SK-N-SH treated with all-trans-retinoic acid at 6 μM for 48 hours (cell line): ENCODE data around the gene ZNF791.

ENCODE experiments used
- ATAC-seq: fragments of 200-7000 bp; cut with Tn5 transposase; 3 replicates; pipeline ENCODE4 v1.9.1; 2020; ENCODE audit warnings: mild to moderate bottlenecking, moderate library complexity
- ARNTL ChIP-seq: fragments of 450-650 bp; formaldehyde crosslinking; IDR thresholded peaks from 2 replicates; pipeline ENCODE4 v1.5.0; 2020; ENCODE audit warnings: low read depth, mild to moderate bottlenecking, moderate library complexity, borderline replicate concordance
- CSDC2 ChIP-seq: fragments of 250-450 bp; sonication (Bioruptor Pico); IDR thresholded peaks from 2 replicates; pipeline ENCODE4 v1.5.0; 2020; ENCODE audit warnings: mild to moderate bottlenecking, moderate library complexity
- ESRRG ChIP-seq: fragments of 250-450 bp; sonication (Bioruptor Pico); IDR thresholded peaks from 2 replicates; pipeline ENCODE4 v1.6.1; 2021; ENCODE audit warnings: mild to moderate bottlenecking
- GLIS3 ChIP-seq: fragments of 250-450 bp; sonication (Bioruptor Pico); IDR thresholded peaks from 2 replicates; pipeline ENCODE4 v1.5.0; 2020; ENCODE audit warnings: mild to moderate bottlenecking, moderate library complexity
- ISL1 ChIP-seq: fragments of 250-450 bp; sonication (Bioruptor Pico); IDR thresholded peaks from 2 replicates; pipeline ENCODE4 v2.1.2; 2022; ENCODE audit warnings: mild to moderate bottlenecking, moderate library complexity
- OSR1 ChIP-seq: fragments of 250-450 bp; sonication (Bioruptor Pico); IDR thresholded peaks from 2 replicates; pipeline ENCODE4 v1.8.0; 2022; ENCODE audit warnings: moderate library complexity, mild to moderate bottlenecking, inconsistent platforms
- POU6F1 ChIP-seq: fragments of 250-450 bp; sonication (Bioruptor Pico); IDR thresholded peaks from 2 replicates; pipeline ENCODE4 v1.8.0; 2021; ENCODE audit warnings: low read depth, mild to moderate bottlenecking, moderate library complexity, borderline replicate concordance
- SNAI2 ChIP-seq: fragments of 250-450 bp; sonication (Bioruptor Pico); IDR thresholded peaks from 2 replicates; pipeline ENCODE4 v1.5.0; 2020; ENCODE audit warnings: mild to moderate bottlenecking, moderate library complexity
- TCF4 ChIP-seq: fragments of 250-450 bp; sonication (Bioruptor Pico); IDR thresholded peaks from 2 replicates; pipeline ENCODE4 v1.8.0; 2021; ENCODE audit warnings: mild to moderate bottlenecking, moderate library complexity, borderline replicate concordance
- TOX ChIP-seq: fragments of 250-450 bp; sonication (Bioruptor Pico); IDR thresholded peaks from 2 replicates; pipeline ENCODE4 v1.8.0; 2021; ENCODE audit warnings: mild to moderate bottlenecking, moderate library complexity, borderline replicate concordance
- ZC3H10 ChIP-seq: fragments of 250-450 bp; sonication (Bioruptor Pico); IDR thresholded peaks from 2 replicates; pipeline ENCODE4 v1.5.1; 2021; ENCODE audit warnings: mild to moderate bottlenecking, moderate library complexity
- ZFP3 ChIP-seq: fragments of 250-450 bp; sonication (Bioruptor Pico); IDR thresholded peaks from 2 replicates; pipeline ENCODE4 v1.5.0; 2020; ENCODE audit warnings: mild to moderate bottlenecking, moderate library complexity
- ZFP30 ChIP-seq: fragments of 450-650 bp; formaldehyde crosslinking; IDR thresholded peaks from 2 replicates; pipeline ENCODE4 v1.5.0; 2022; ENCODE audit warnings: mild to moderate bottlenecking, moderate library complexity
- ZNF565 ChIP-seq: fragments of 450-650 bp; formaldehyde crosslinking; conservative IDR thresholded peaks from 2 replicates; pipeline ENCODE4 v1.5.0; 2020; ENCODE audit warnings: low read depth, mild to moderate bottlenecking, moderate library complexity
- ZNF70 ChIP-seq: fragments of 450-650 bp; formaldehyde crosslinking; IDR thresholded peaks from 2 replicates; pipeline ENCODE4 v1.5.0; 2020; ENCODE audit warnings: mild to moderate bottlenecking, moderate library complexity
- ZNF8 ChIP-seq: fragments of 450-650 bp; formaldehyde crosslinking; IDR thresholded peaks from 2 replicates; pipeline ENCODE4 v1.5.0; 2020; ENCODE audit warnings: mild to moderate bottlenecking, moderate library complexity
- TF ChIP-seq, protein P1 (sequence below): fragments of 250-450 bp; sonication (Bioruptor Pico); IDR thresholded peaks from 2 replicates; pipeline ENCODE4 v1.5.1; 2021; ENCODE audit warnings: mild to moderate bottlenecking, moderate library complexity
- TF ChIP-seq, protein P2 (sequence below): fragments of 250-450 bp; sonication (Bioruptor Pico); IDR thresholded peaks from 2 replicates; pipeline ENCODE4 v1.5.0; 2020; ENCODE audit warnings: mild to moderate bottlenecking, moderate library complexity
- TF ChIP-seq, protein P3 (sequence below): fragments of 250-450 bp; sonication (Bioruptor Pico); IDR thresholded peaks from 2 replicates; pipeline ENCODE4 v1.5.1; 2020; ENCODE audit warnings: low read depth, mild to moderate bottlenecking, moderate library complexity
- TF ChIP-seq, protein P4 (sequence below): fragments of 250-450 bp; sonication (Bioruptor Pico); IDR thresholded peaks from 2 replicates; pipeline ENCODE4 v1.8.0; 2020; ENCODE audit warnings: mild to moderate bottlenecking, moderate library complexity, borderline replicate concordance

ZNF791 gene

GRCh38 chr19:12667731-12668302, 57.1 kb downstream of the ZNF791 start:
- ATAC-seq, result no peak
- TF ChIP-seq ZFP3 (CRISPR knock-in tag) (no peak), CSDC2 (CRISPR knock-in tag) (no peak), ARNTL (CRISPR knock-in tag) (no peak), ZC3H10 (CRISPR knock-in tag) (no peak)

GRCh38 chr19:12668346-12668745, 57.6 kb downstream of the ZNF791 start:
- TF ChIP-seq CSDC2 (CRISPR knock-in tag), result no peak
- TF ChIP-seq, protein P1, sequence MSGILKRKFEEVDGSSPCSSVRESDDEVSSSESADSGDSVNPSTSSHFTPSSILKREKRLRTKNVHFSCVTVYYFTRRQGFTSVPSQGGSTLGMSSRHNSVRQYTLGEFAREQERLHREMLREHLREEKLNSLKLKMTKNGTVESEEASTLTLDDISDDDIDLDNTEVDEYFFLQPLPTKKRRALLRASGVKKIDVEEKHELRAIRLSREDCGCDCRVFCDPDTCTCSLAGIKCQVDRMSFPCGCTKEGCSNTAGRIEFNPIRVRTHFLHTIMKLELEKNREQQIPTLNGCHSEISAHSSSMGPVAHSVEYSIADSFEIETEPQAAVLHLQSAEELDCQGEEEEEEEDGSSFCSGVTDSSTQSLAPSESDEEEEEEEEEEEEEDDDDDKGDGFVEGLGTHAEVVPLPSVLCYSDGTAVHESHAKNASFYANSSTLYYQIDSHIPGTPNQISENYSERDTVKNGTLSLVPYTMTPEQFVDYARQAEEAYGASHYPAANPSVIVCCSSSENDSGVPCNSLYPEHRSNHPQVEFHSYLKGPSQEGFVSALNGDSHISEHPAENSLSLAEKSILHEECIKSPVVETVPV (CRISPR knock-in tag), result no peak
- no peak for TF ChIP-seq ISL1 (CRISPR knock-in tag)
- TF ChIP-seq TCF4, result no peak
- no peak for TF ChIP-seq POU6F1
- no peak for TF ChIP-seq SNAI2
- TF ChIP-seq GLIS3 (CRISPR knock-in tag), result no peak
- TF ChIP-seq, protein P2, sequence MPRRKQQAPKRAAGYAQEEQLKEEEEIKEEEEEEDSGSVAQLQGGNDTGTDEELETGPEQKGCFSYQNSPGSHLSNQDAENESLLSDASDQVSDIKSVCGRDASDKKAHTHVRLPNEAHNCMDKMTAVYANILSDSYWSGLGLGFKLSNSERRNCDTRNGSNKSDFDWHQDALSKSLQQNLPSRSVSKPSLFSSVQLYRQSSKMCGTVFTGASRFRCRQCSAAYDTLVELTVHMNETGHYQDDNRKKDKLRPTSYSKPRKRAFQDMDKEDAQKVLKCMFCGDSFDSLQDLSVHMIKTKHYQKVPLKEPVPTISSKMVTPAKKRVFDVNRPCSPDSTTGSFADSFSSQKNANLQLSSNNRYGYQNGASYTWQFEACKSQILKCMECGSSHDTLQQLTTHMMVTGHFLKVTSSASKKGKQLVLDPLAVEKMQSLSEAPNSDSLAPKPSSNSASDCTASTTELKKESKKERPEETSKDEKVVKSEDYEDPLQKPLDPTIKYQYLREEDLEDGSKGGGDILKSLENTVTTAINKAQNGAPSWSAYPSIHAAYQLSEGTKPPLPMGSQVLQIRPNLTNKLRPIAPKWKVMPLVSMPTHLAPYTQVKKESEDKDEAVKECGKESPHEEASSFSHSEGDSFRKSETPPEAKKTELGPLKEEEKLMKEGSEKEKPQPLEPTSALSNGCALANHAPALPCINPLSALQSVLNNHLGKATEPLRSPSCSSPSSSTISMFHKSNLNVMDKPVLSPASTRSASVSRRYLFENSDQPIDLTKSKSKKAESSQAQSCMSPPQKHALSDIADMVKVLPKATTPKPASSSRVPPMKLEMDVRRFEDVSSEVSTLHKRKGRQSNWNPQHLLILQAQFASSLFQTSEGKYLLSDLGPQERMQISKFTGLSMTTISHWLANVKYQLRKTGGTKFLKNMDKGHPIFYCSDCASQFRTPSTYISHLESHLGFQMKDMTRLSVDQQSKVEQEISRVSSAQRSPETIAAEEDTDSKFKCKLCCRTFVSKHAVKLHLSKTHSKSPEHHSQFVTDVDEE, result no peak
- TF ChIP-seq ZFP30 (CRISPR knock-in tag), result no peak
- no peak for TF ChIP-seq ESRRG (CRISPR knock-in tag)
- TF ChIP-seq, protein P3, sequence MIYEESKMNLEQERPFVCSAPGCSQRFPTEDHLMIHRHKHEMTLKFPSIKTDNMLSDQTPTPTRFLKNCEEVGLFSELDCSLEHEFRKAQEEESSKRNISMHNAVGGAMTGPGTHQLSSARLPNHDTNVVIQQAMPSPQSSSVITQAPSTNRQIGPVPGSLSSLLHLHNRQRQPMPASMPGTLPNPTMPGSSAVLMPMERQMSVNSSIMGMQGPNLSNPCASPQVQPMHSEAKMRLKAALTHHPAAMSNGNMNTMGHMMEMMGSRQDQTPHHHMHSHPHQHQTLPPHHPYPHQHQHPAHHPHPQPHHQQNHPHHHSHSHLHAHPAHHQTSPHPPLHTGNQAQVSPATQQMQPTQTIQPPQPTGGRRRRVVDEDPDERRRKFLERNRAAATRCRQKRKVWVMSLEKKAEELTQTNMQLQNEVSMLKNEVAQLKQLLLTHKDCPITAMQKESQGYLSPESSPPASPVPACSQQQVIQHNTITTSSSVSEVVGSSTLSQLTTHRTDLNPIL, result no peak
- no peak for TF ChIP-seq ZFP3 (CRISPR knock-in tag)
- TF ChIP-seq ARNTL (CRISPR knock-in tag), result no peak
- TF ChIP-seq, protein P4, sequence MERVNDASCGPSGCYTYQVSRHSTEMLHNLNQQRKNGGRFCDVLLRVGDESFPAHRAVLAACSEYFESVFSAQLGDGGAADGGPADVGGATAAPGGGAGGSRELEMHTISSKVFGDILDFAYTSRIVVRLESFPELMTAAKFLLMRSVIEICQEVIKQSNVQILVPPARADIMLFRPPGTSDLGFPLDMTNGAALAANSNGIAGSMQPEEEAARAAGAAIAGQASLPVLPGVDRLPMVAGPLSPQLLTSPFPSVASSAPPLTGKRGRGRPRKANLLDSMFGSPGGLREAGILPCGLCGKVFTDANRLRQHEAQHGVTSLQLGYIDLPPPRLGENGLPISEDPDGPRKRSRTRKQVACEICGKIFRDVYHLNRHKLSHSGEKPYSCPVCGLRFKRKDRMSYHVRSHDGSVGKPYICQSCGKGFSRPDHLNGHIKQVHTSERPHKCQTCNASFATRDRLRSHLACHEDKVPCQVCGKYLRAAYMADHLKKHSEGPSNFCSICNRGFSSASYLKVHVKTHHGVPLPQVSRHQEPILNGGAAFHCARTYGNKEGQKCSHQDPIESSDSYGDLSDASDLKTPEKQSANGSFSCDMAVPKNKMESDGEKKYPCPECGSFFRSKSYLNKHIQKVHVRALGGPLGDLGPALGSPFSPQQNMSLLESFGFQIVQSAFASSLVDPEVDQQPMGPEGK (CRISPR knock-in tag), result no peak
- ATAC-seq, result no peak

GRCh38 chr19:12668932-12669269, 58.2 kb downstream of the ZNF791 start:
- no peak for TF ChIP-seq TOX (CRISPR knock-in tag)
- TF ChIP-seq ZNF565 (CRISPR knock-in tag), result no peak
- no peak for TF ChIP-seq ARNTL (CRISPR knock-in tag)
- no peak for TF ChIP-seq ZNF8 (CRISPR knock-in tag)
- TF ChIP-seq OSR1 (CRISPR knock-in tag), result no peak
- TF ChIP-seq, protein P3, result no peak
- no peak for TF ChIP-seq GLIS3 (CRISPR knock-in tag)
- TF ChIP-seq, protein P4 (CRISPR knock-in tag), result no peak
- TF ChIP-seq, protein P1 (CRISPR knock-in tag), result no peak
- TF ChIP-seq ZNF70, result no peak
- TF ChIP-seq CSDC2 (CRISPR knock-in tag), result no peak
- TF ChIP-seq ZFP30 (CRISPR knock-in tag), result no peak
- no peak for TF ChIP-seq TCF4
- peak; percentile 33 for ATAC-seq
